ENCODE measurements around the gene ASTN2.

ASTN2 gene

GRCh38 chr9:117178596-117179375 is 236.1 kb downstream of the ASTN2 start:
- no peak for DNase-seq (ENCODE audit: low spot score)

- DNase-seq (ENCODE audit: low spot score): no peak
These were observed 244.3 kb downstream of the ASTN2 start for GRCh38 chr9:117170567-117170966.

GRCh38 chr9:117169089-117169621 is 245.7 kb downstream of the ASTN2 start:
- no peak for DNase-seq (ENCODE audit: low spot score)

- no peak for DNase-seq (ENCODE audit: low spot score)
These were observed 250.3 kb downstream of the ASTN2 start for GRCh38 chr9:117164512-117164911.

- peak; percentile 19 for DNase-seq (ENCODE audit: low spot score)
These were observed 254.6 kb downstream of the ASTN2 start for GRCh38 chr9:117160254-117160653.

- DNase-seq (ENCODE audit: low spot score): no peak
These were observed 257.9 kb downstream of the ASTN2 start for GRCh38 chr9:117156771-117157535.

GRCh38 chr9:117156144-117156688 is 258.6 kb downstream of the ASTN2 start:
- DNase-seq (ENCODE audit: low spot score): no peak

- peak; percentile 77 for DNase-seq (ENCODE audit: low spot score)
These were observed 261.8 kb downstream of the ASTN2 start for GRCh38 chr9:117153021-117153420.

GRCh38 chr9:117151716-117152115 is 263.1 kb downstream of the ASTN2 start:
- no peak for DNase-seq (ENCODE audit: low spot score)

GRCh38 chr9:117149996-117150395 is 264.9 kb downstream of the ASTN2 start:
- DNase-seq (ENCODE audit: low spot score): no peak

GRCh38 chr9:117145811-117146490 is 268.9 kb downstream of the ASTN2 start:
- DNase-seq (ENCODE audit: low spot score): no peak

- DNase-seq (ENCODE audit: low spot score): no peak
These were observed 269.8 kb downstream of the ASTN2 start for GRCh38 chr9:117145081-117145480.

GRCh38 chr9:117138231-117138630 is 276.6 kb downstream of the ASTN2 start:
- DNase-seq (ENCODE audit: low spot score): no peak

GRCh38 chr9:117136461-117136860 is 278.4 kb downstream of the ASTN2 start:
- no peak for DNase-seq (ENCODE audit: low spot score)

- no peak for DNase-seq (ENCODE audit: low spot score)
These were observed 279.3 kb downstream of the ASTN2 start for GRCh38 chr9:117135501-117136098.

- DNase-seq (ENCODE audit: low spot score): peak; percentile 5
These were observed 279.9 kb downstream of the ASTN2 start for GRCh38 chr9:117134826-117135500.

- DNase-seq (ENCODE audit: low spot score): no peak
These were observed 288.0 kb downstream of the ASTN2 start for GRCh38 chr9:117126871-117127270.

- no peak for DNase-seq (ENCODE audit: low spot score)
These were observed 289.3 kb downstream of the ASTN2 start for GRCh38 chr9:117125531-117125930.

- no peak for DNase-seq (ENCODE audit: low spot score)
These were observed 291.1 kb downstream of the ASTN2 start for GRCh38 chr9:117123729-117124128.

- DNase-seq (ENCODE audit: low spot score): no peak
These were observed 291.9 kb downstream of the ASTN2 start for GRCh38 chr9:117122953-117123352.

GRCh38 chr9:117122102-117122501 is 292.8 kb downstream of the ASTN2 start:
- DNase-seq (ENCODE audit: low spot score): peak; percentile 9

Data from RKO (cell line).